HG03460 (cell line): ENCODE measurements around the gene ALKBH4.
"Not testable (repeated sequence)": the region's sequence is repeated elsewhere in the genome, so short reads cannot be mapped to it uniquely, and the experiment has no call there.

Source experiments
- ATAC-seq: cut with Tn5 transposase; IDR thresholded peaks from one replicate; pipeline ENCODE4 v1.9.1; 2021; ENCODE audit not compliant: unreplicated experiment

ALKBH4 gene

GRCh38 chr7:102455596-102455995 is 9.1 kb downstream of the ALKBH4 start:
- no peak for ATAC-seq

- ATAC-seq = not testable (repeated sequence)
Measured at GRCh38 chr7:102454932-102455331, 9.7 kb downstream of the ALKBH4 start.

- no peak for ATAC-seq
Measured at GRCh38 chr7:102454468-102454867, 10.2 kb downstream of the ALKBH4 start.

- ATAC-seq = no peak
Measured at GRCh38 chr7:102453319-102453718, 11.3 kb downstream of the ALKBH4 start.

GRCh38 chr7:102452451-102452850 is 12.2 kb downstream of the ALKBH4 start:
- ATAC-seq = no peak

GRCh38 chr7:102451371-102452054 is 13.2 kb downstream of the ALKBH4 start:
- ATAC-seq = no peak

GRCh38 chr7:102450242-102450641 is 14.4 kb downstream of the ALKBH4 start:
- ATAC-seq = no peak

- no peak for ATAC-seq
Measured at GRCh38 chr7:102449136-102449535, 15.5 kb downstream of the ALKBH4 start.

- ATAC-seq = no peak
Measured at GRCh38 chr7:102447311-102447710, 17.4 kb downstream of the ALKBH4 start.

GRCh38 chr7:102446387-102447156 is 18.1 kb downstream of the ALKBH4 start:
- no peak for ATAC-seq

GRCh38 chr7:102445674-102446071 is 19.0 kb downstream of the ALKBH4 start:
- ATAC-seq = no peak

- ATAC-seq = peak; percentile 41
Measured at GRCh38 chr7:102444961-102445673, 19.5 kb downstream of the ALKBH4 start.

GRCh38 chr7:102439963-102440795 is 24.5 kb downstream of the ALKBH4 start:
- no peak for ATAC-seq

GRCh38 chr7:102436118-102436517 is 28.5 kb downstream of the ALKBH4 start:
- no peak for ATAC-seq

- ATAC-seq = peak; percentile 24
Measured at GRCh38 chr7:102434039-102434486, 30.6 kb downstream of the ALKBH4 start.

GRCh38 chr7:102433219-102434038 is 31.2 kb downstream of the ALKBH4 start, which contains the start of gene ORAI2:
Gene ORAI2 (plus strand): TSS chr7:102433575. CDS start chr7:102438957, 5,382 bp downstream.
- peak; percentile 48 for ATAC-seq

GRCh38 chr7:102432442-102433218 is 32.0 kb downstream of the ALKBH4 start:
- ATAC-seq = peak; percentile 28

- ATAC-seq = no peak
Measured at GRCh38 chr7:102431617-102432298, 32.9 kb downstream of the ALKBH4 start.
